ENCODE measurements around the gene ZBTB45.

The ZBTB45 gene

GRCh38 chr19:58519355-58520256 is at the start of gene ZBTB45:
Gene ZBTB45 (minus strand): TSS chr19:58519810. CDS start chr19:58517673, 2,137 bp downstream.
- in situ Hi-C loops (cut with MboI; ENCODE audit: low sequenced_read_pairs), result no loop called here

GRCh38 chr19:58568453-58569130 is 49.0 kb upstream of the ZBTB45 start:
- in situ Hi-C loops (cut with MboI; ENCODE audit: low sequenced_read_pairs), result no loop called here

DNA sequence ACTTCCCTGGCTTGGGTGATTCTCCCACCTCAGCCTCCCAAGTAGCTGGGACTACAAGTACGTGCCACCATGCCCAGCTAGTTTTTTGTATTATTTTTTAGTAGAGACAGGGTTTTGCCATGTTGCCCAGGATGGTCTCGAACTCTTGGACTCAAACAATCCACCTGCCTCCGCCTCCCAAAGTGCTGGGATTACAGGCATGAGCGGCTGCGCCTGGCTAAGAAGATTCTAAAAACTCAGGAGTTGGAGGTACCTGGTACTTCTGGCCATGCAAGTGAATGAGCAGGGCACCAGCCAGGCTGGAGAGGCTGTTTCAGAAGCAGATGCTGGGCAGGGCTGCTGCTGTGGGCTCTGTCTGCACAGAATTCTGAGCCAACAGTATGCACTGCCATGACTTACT is 47.4 kb upstream of the ZBTB45 start:
- in situ Hi-C loops (cut with MboI; ENCODE audit: low sequenced_read_pairs), result no loop called here

DNA sequence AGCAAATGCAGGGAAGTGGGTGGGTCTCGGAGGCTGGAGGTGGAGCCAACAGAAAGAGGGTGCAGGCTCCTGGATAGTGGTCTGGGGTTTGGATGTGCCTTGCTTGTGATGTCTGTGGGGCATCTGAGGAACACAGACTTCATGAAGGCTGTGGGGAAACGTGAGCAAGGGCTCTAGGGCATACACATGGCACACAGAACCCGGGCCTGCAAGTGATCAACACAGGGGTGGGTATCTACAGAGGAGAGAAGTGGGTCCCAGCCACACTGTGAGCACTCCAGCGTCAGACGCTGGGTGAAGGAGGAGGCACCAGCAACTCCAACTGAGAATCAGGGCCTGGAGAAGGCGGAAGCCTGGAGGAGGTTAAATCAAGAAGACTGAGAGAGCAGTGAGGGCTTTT is 44.2 kb upstream of the ZBTB45 start:
- in situ Hi-C loops (cut with MboI; ENCODE audit: low sequenced_read_pairs), result no loop called here

GRCh38 chr19:58563034-58563573 is 43.5 kb upstream of the ZBTB45 start:
- in situ Hi-C loops (cut with MboI; ENCODE audit: low sequenced_read_pairs), result no loop called here

GRCh38 chr19:58562122-58563033 is 42.8 kb upstream of the ZBTB45 start:
- in situ Hi-C loops (cut with MboI; ENCODE audit: low sequenced_read_pairs), result no loop called here

DNA sequence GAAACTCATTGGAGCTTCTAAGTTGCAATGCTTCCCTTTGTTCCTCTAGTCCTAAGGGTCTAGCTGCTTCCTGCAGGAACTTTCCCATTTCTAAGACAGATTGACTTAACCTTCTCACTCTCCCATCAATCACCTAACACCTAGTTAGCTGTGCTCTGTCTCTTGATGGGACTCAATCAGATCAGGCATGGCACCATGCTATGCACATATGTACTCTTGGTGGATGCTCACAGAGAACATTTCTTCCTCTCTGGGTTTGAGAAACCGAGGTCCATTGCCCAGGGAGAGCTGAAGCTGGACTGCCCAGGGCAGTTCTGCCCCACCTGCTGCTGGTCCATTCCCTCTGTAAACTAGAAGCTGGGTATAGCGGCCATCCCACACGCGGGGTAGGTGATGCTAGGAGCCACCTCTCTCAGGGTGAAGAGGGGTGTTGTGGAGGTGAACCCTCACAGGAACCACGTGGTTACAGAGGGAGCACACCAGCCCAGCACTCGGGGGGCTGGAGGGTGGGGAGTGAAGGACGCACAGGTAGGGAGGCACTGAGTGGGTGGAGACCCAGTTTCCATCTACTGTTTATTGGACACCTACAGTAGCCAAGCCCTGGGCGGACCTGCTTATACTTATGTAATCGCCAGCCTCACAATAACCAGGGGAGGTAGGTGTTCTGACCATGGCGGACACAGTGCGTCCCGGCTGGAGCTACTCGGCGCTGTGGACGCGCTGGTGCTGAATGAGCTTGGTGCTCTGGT is 41.9 kb upstream of the ZBTB45 start:
- in situ Hi-C loops (cut with MboI; ENCODE audit: low sequenced_read_pairs), result no loop called here

DNA sequence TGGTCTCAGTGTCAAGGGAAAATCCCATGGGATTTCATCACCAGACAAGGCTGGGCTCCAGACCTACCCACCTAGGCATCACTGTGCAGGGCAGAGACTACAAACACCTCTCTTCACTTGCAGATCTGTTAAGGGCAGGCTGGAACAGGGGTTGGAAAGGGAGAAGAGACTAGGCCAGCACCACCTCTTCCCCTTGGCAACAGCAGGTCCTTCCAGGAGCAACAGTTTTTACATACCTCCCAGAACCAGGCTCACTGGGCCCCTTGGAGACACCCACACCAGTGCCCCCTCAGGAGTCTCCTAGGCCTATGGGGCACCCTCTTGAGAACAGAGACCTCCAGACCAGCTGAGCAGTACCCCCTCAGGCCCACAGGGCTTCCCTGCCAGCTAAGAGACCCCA is 41.3 kb upstream of the ZBTB45 start:
- in situ Hi-C loops (cut with MboI; ENCODE audit: low sequenced_read_pairs), result no loop called here

DNA sequence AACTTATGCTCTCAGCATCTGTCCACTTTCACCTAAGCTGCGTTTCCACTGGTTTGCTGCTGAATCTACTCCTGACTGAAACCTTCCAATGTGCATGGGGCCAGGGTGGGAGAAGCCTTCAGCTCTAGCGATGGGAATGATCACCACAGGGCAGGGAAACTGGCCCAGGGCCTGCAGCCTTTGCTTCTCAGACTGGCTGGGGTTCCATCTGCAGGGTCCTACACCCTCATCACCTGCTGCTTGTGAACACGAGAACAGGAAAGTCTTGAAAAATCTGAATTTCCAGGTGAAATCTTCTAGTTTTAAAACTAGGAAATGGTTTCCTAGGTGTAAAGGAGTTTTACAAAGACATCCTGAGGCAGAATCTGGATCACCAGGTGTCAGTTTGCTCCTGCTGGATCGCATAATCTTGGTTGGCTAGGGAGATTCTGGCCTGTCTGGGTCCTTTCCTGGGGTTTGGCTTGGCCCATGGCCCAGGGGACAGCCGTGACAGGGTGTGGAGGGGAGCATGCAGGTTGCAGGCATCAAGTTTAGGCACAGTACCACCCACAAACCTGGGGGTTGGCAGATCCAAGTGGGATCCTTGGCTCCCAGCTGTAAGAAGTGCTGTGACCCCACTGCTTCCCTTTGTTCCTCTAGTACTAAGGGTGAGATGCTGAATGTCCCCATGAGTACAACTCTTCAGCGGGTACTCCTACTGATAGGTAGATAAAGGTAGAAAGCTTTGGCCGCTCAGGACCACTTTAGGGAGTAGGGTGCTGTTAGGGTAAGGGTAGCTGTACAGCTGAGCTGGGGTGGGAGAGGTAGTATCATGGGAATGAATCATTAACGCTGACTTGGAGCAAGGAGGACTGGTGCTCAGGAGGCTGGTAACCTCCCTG is 40.6 kb upstream of the ZBTB45 start:
- in situ Hi-C loops (cut with MboI; ENCODE audit: low sequenced_read_pairs), result no loop called here

DNA sequence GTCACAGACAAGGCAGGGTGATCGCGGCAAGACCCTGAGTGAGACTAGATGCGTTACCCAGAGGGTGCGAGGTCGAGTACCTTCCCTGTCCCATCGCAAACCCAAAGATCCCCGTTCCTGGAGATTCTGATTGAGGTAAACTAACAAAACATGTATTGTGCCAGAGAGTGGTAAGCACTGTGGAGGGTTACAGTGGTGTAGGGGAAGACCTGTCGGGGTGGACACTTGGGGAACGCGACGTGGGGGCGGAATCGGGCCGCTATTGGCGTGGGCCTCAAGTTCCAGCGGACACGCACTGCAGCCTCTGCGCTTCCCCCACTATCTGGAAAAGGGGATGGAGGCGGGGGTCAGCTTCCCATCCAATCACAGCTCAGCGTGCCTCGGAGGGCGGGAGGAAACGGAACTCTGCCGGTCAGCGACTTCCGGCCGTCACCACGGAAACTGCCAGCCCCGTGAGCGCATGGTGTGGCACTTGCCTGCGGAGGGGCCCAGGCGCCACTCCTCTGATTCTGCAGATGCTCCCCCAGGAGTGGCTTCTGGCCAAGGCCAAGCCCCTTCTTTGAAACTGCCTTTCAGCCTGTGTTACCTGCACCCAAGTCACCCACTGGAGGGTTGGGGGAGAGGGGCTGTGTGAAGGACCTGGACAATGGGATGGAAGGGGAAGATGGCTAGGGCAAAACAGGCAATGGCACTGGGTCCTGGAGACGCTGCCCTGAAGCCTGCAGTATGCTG is 39.8 kb upstream of the ZBTB45 start:
- in situ Hi-C loops (cut with MboI; ENCODE audit: low sequenced_read_pairs), result no loop called here

DNA sequence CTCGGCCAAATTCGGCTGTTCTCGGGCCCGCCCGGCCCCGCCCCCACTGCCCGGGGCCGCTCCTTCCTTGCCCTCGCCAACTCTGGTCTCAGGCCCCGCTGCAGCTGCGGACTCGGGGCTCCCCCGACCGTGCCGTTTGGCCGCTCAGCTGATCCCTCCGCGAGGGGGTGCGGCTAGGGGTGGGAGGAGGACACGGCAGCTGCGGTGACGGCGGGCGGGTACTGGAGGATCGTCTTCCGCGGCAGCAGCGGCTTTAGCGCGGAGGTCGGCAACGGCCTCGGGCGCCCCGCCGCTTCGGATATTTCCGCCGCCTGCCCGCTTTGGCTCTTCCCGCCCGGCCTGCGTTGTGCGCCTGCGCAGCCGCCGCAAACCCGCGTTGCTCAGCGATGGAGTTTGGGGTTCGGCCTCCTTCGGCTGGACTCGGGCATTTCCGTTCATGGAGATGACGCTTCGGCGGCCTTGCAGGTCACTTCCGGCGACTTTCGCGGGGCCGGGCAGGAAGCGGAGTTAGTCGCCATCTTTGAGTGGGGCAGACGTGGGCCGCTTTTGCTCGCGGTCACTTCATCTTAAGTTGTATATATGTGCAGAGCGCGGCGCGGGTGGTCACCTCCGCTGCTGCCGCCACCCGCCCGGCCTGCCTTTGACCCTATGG is 39.1 kb upstream of the ZBTB45 start:
- in situ Hi-C loops (cut with MboI; ENCODE audit: low sequenced_read_pairs), result no loop called here

DNA sequence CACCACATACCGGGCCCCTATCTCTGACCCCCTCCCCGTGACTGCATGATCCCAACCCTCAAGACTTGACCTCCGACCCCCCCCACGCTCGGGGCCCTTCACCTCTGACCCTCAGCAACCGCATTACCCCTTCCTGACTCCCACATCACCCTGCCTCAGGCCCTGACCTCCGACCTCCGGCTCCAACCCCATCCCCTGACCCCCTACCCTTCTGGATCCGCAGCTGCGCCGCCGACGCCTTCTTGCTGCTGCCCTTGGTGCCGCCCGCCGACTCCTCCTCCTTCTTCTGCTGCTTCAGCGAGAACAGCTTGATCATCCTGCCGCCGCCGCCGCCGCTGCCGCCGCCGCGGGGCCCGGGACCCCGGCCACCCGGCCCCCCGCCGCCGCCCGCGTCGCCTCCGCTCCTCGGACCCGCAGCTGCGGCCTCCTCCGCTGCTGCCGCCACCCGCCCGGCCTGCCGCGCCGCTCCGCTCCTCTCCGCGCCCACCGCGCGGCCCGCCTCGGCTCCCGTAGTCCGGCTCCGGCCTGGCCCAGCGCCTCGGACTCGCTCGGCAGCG is 38.5 kb upstream of the ZBTB45 start, which contains the start of gene UBE2M:
Gene UBE2M, minus strand, starts transcription at position 546 of the 557 bp plus-strand sequence. Its CDS starts 230 bp downstream, at position 316.
- in situ Hi-C loops (cut with MboI; ENCODE audit: low sequenced_read_pairs), result no loop called here

DNA sequence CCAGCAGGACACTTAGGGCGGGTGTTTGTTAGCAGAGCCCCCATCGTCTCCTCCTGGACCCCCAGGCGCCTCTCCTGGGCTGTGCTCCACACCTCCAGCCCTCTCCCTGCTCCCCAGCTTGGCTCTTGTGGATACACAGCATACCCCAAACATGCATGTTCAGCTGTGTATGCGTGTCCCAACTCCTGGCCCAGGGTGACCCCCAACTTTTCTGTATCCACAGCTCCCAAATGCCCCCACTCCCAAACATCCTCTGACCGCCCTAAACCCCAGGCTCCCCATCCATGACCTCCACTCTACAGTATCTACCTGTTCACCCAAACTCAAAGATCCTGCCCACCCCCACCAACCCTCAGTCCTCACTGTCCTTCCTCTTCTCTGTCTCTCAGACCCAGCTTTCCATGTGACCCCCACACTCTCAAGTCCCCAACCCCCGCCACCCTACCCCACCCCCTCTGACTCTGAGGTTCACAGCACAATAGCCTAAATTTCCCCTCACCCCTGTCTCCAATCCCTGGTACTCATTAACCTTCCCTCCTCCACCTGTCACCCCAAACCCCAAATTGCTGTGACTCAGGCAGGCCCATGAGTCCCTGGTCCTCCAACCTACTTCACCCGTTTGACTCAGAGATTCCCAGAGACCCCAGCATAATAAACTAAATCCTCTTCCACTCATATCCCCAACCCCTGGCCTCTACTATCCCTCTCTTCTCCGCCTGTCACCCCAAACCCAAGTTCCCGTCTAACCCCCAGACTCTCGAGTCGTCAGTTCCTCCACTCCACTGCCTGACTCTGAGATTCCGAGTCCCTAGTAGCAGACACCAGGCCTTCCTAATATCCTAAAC is 37.8 kb upstream of the ZBTB45 start:
- in situ Hi-C loops (cut with MboI; ENCODE audit: low sequenced_read_pairs), result no loop called here

GRCh38 chr19:58556622-58557220 is 37.1 kb upstream of the ZBTB45 start:
- in situ Hi-C loops (cut with MboI; ENCODE audit: low sequenced_read_pairs), result no loop called here

- in situ Hi-C loops (cut with MboI; ENCODE audit: low sequenced_read_pairs), result no loop called here
Observed at GRCh38 chr19:58555920-58556621, 36.5 kb upstream of the ZBTB45 start.

Measured in HL-60/S4 treated with retinoic acid at 250 ng/mL for 4 days and 3 days (cell line).